Ramos (cell line): ENCODE data around the gene IAPP.
"Not testable (repeated sequence)": the region's sequence is repeated elsewhere in the genome, so short reads cannot be mapped to it uniquely, and the experiment has no call there.

Experiments used
- in situ Hi-C: fragments of 300-500 bp; cut with MboI; formaldehyde crosslinking; loops from one replicate; pipeline ENCODE4 v1.14.3; 2022; ENCODE audit warnings: low sequenced_read_pairs; ENCODE audit not compliant: unreplicated experiment

IAPP gene

GRCh38 chr12:21370845-21371449, 1.8 kb upstream of the IAPP start:
- in situ Hi-C loops, result no loop called here

GRCh38 chr12:21379218-21379617, 6.5 kb downstream of the IAPP start:
- in situ Hi-C loops, result no loop called here

- in situ Hi-C loops, result not testable (repeated sequence)
Measured at GRCh38 chr12:21381320-21381719, 8.6 kb downstream of the IAPP start.

- in situ Hi-C loops, result no loop called here
Measured at GRCh38 chr12:21384261-21384660, 11.6 kb downstream of the IAPP start.

GRCh38 chr12:21387174-21387573, 14.5 kb downstream of the IAPP start:
- in situ Hi-C loops, result no loop called here

GRCh38 chr12:21392384-21392783, 19.7 kb downstream of the IAPP start:
- in situ Hi-C loops, result no loop called here

GRCh38 chr12:21394828-21395626, 22.3 kb downstream of the IAPP start:
- in situ Hi-C loops, result not testable (repeated sequence)

GRCh38 chr12:21413369-21414277, 40.9 kb downstream of the IAPP start:
- in situ Hi-C loops, result no loop called here

GRCh38 chr12:21416511-21417121, 43.9 kb downstream of the IAPP start:
- in situ Hi-C loops, result no loop called here

- in situ Hi-C loops, result not testable (repeated sequence)
Measured at GRCh38 chr12:21418398-21418797, 45.7 kb downstream of the IAPP start.

- in situ Hi-C loops, result not testable (repeated sequence)
Measured at GRCh38 chr12:21419009-21419699, 46.5 kb downstream of the IAPP start.

GRCh38 chr12:21428241-21428640, 55.5 kb downstream of the IAPP start:
- in situ Hi-C loops, result no loop called here
